ENCODE results near the gene EPX.
"Not testable (repeated sequence)": the region's sequence is repeated elsewhere in the genome, so short reads cannot be mapped to it uniquely, and the experiment has no call there.

The EPX gene, protein sequence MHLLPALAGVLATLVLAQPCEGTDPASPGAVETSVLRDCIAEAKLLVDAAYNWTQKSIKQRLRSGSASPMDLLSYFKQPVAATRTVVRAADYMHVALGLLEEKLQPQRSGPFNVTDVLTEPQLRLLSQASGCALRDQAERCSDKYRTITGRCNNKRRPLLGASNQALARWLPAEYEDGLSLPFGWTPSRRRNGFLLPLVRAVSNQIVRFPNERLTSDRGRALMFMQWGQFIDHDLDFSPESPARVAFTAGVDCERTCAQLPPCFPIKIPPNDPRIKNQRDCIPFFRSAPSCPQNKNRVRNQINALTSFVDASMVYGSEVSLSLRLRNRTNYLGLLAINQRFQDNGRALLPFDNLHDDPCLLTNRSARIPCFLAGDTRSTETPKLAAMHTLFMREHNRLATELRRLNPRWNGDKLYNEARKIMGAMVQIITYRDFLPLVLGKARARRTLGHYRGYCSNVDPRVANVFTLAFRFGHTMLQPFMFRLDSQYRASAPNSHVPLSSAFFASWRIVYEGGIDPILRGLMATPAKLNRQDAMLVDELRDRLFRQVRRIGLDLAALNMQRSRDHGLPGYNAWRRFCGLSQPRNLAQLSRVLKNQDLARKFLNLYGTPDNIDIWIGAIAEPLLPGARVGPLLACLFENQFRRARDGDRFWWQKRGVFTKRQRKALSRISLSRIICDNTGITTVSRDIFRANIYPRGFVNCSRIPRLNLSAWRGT

DNA sequence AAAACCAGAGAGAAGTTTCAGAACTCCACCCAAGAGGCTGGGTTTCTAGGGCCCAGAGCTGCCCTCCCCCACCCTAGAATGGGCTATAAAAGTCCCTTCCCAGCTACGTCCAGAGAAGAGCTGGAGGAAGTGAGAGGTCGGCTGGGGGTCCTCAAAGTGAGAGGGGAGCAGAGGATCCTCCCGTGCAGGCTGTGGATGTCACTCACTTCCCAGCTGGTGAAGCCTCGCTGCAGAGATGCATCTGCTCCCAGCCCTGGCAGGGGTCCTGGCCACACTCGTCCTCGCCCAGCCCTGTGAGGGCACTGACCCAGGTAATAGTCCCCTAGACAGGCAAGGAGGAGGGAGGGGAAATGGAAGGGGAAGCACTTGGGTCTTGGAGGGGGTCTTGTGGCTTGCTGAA, at the start of gene EPX:
Gene EPX (plus strand): TSS at position 115 of the 400 bp plus-strand sequence. CDS start 121 bp downstream, at position 236.
- no peak for DNase-seq (ENCODE audit: low read depth)

DNA sequence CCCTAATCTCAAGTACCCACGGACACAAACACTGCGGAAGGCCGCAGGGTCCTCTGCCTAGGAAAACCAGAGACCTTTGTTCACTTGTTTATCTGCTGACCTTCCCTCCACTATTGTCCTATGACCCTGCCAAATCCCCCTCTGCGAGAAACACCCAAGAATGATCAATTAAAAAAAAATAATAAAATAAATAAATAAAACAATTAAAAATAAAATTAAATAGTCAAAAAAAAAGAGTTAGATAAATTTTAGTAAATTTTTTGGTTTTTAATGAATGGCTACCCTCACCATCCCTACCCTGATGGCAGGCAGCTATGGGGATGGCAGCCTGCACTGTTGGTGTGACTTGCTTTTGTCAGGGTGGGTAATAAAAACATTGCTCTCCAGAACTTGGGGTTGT, 49.2 kb upstream of the EPX start:
- not testable (repeated sequence) for DNase-seq (ENCODE audit: low read depth)

DNA sequence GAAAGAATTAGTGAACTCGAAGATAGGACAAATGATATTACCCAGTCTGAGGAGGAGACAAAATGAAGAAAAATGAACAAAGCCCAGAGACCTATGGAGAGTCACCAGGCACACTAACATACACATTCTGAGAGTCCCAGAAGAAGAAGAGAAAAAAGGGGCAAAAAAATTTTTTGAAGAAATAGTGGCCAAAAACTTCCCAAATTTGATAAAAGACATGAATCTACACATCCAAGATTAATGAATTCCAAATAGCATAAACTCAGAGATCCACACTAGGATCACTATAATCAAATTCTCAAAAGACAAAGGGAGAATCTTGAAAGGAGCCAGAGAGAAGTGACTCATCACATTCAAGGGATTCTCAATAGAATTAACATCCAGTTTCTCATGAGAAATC, 47.7 kb upstream of the EPX start:
- no peak for DNase-seq (ENCODE audit: low read depth)

DNA sequence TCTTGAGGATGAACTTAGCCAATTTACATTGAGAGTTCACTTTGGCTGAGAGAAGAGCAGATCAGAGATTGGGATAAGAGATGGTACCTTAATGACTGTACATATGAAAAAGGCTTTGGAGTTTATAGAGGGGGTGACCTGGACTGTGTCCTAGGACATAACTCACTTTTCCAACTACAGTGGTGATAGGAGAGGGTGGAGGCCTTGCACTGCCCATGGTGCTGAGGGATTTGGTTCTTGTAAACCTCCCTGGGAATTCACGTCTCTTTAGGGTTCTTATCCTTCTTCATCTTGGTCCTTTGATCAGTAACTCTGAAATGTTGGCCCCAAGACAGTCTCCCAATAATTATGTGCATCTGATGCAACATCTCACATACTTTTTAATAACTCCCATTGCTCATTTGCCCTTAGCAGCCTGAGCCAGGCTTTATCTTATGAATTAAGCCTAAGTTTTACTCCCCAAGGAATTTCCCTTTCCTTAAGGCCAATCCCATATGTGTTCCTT, 44.5 kb upstream of the EPX start, which contains the start of gene OR4D1:
Gene OR4D1 (plus strand): TSS at position 455 of the 505 bp plus-strand sequence. CDS start 6,770 bp downstream, outside the sequence.
- no peak for DNase-seq (ENCODE audit: low read depth)

DNA sequence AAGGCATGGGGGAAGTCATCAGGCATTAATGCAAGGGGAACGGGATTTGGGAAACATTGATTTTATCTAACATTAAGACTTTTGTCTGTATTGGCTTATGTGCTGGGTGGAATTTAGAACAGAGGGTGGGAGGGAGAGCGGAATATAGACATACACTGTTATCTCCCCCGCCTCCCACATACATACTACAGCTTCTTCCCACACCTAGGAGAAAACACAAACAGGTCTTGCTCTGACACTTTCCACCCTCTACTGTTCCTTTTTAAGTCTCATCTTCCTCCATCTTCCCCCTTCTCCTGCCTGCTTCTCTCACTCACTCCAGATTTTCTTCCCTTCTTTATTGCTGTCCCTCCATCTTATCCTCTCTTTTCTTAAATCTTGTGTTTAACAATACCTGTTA, 43.9 kb upstream of the EPX start:
- no peak for DNase-seq (ENCODE audit: low read depth)

DNA sequence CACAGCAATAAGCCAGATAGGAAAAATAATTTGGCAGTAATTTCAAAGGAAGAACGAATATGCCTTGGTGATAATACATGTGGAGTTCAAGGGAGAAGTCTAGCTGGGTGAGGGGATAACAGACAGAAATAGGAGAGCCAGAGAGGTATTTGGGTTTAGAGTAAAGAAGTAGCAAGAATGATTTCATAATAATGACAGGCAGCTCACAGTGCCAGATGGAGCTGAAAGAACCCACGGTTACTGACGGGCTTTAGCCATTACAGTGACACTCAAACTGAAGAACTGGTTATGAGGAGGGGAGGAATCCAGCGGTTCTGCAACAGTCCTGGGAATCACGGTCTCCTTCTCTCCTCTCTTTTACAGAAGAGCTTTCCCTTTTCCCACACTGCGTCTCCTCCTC, 42.1 kb upstream of the EPX start:
- DNase-seq (ENCODE audit: low read depth) = no peak

DNA sequence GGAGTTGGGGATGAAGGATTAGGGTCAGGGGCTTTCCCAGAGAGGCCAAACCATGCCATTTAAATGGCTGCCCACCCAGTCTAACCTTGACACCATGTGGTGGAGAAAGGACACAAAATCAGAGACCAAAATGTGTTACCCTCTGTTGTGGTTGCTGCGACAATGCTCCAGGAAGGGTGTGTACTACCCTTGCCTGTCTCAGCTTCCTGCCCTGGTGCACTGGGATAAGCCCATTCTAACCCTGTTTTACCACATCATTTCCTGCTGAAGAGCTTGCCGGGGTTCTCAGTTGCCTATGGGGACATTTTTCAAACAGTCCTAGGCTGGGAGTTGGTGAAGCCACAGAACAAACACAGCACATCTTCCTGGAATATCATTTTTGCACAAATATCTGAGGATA, 39.5 kb upstream of the EPX start:
- DNase-seq (ENCODE audit: low read depth) = no peak

DNA sequence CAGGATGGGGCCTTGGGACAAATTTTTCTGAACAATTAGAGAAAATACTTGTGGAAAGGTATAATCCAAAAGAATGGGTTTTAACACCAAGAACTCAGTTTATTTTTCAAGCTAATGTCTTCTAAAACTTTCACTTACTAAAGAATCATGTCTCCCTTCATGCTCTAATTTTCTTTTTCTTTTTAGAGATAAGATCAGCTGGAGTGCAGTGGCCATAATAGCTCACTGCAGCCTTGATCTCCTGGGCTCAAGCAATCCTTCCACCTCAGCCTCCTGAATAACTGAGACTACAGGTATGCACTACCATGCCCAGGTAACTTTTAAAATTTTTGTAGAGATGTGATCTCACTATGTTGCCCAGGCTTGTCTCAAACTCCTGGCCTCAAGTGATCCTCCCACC, 38.9 kb upstream of the EPX start:
- DNase-seq (ENCODE audit: low read depth) = no peak

DNA sequence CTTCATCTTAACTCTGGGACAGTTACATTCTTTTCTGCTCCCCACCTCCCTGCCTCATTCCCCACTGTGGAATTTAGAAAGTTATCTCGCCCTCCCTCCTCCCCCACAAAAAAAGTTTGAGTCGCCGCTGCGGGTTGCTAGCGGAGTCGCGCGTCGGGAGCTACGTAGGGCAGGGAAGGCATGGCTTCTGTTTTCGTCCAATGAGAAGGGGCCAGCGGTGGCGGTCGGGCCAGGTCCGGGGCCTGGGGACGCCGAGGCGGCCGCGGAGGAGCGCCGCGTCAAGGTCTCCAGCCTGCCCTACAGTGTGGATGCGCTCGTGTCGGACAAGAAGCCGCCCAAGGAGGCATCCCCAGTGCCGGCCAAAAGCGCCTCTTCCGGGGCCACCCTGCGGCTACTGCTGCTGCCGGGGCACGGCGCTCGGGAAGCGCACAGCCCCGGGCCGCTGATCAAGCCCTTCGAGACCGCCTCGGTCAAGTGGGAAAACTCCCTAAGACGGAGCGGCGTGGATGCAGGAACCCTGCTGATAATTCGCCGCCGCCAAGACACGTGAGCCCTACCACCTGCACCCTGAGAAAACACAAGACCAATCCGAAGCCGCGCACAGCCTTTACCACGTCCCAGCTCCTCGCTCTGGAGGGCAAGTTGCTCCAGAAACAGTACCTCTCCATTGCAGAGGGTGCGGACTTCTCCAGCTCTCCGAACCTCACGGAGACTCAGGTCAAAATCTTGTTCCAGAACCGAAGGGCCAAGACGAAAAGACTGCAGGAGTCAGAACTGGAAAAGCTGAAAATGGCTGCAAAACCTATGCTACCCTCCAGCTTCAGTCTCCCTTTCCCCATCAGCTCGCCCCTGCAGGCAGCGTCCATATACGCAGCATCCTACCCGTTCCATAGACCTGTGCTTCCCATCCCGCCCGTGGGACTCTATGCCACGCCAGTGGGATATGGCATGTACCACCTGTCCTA, 35.4 kb upstream of the EPX start:
- peak; percentile 32 for DNase-seq (ENCODE audit: low read depth)

DNA sequence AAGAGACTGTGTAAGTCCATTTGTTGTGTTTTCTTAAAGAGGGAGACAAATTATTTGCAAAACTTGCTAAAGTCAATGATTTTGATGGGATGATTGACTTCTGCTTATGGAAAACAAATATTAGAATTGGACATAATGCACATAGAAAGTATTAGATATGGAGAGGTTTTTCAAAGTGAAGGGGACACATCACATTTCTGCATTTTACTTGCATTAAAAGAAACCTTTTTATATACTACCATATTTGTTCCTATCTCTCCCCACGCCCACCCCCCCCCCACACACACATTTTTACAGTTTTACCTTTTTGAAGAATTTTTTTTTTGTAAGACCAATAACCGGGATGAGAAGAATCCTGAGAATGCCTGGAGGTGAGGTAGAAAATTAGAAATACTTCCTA, 34.3 kb upstream of the EPX start:
- DNase-seq (ENCODE audit: low read depth) = no peak

DNA sequence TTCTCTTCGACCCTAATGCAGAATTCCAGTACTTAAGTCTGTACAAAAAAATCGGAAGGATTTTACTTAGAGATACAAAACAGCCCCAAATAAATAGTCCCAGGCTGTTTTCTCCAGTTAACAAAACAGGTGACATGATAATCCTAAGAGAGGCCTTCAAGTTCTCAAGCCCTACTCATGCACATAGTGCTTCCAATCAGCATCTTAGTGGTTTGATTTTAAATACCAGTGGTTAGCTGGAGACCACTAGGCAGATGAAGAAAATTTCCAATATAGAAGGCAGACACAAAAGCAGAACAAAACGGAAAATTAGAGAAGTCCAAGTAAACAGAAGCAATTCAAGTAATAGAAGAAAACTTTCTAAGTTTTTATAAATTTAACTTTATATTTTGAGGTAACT, 31.0 kb upstream of the EPX start:
- DNase-seq (ENCODE audit: low read depth) = no peak

DNA sequence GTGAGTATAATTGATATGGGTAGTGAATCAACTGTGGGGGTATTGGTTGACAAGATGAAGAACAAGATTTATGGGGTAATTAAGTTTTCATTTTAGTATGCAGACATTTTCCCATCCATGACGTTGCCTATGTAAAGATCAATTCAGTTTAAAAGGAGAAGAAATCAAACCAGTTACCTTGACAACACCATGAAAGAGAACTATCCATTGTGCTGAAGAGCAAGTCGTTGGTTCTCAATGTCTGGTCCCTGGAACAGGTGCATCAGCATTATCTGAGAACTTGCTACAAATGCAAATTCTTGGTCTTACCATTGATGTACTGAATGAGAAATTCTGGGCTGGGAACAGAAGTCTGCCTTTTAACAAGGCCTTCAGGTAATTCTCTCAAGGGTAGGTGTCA, 26.5 kb upstream of the EPX start:
- DNase-seq (ENCODE audit: low read depth) = no peak

DNA sequence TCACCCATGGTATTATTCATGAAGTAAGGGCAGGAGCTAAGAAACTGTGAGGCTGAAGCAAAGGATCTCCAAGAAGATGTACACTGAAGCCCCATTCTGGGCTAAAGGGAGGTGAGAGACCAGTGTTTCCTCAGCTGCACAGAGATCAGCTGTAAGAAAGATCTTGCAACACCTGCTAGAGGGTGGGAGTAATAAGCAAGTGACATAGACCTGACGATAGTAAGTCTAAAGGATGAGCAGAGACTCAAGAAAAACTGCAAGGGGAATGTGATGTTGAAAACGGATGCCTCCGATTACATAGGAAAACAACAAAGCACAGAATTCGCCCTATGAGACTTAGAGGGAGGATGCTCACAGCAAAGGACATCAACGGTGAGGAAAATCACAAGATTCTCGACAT, 25.8 kb upstream of the EPX start, which contains the start of gene OR4D2:
Gene OR4D2 (plus strand): TSS at position 301 of the 400 bp plus-strand sequence. CDS start 2,674 bp downstream, outside the sequence.
- DNase-seq (ENCODE audit: low read depth) = no peak

DNA sequence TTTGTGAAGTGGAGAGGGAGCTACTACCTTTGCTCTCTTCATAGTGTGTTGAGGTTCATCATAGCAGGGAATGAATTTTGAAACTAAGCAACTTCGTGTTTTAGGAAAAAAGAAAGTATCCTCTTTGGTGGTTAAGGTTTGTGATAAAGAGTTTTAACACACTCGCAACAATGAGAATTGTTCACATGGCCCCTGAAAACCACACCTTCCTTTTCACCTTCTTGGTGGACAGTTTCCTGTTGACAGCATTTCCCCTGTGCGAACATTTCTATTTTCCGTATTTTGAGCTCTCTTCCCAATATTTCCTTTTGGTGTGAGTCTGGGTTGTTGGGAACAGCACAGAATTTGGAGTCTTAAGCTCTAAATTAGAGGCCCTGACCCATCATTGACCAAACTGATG, 21.9 kb upstream of the EPX start:
- no peak for DNase-seq (ENCODE audit: low read depth)

DNA sequence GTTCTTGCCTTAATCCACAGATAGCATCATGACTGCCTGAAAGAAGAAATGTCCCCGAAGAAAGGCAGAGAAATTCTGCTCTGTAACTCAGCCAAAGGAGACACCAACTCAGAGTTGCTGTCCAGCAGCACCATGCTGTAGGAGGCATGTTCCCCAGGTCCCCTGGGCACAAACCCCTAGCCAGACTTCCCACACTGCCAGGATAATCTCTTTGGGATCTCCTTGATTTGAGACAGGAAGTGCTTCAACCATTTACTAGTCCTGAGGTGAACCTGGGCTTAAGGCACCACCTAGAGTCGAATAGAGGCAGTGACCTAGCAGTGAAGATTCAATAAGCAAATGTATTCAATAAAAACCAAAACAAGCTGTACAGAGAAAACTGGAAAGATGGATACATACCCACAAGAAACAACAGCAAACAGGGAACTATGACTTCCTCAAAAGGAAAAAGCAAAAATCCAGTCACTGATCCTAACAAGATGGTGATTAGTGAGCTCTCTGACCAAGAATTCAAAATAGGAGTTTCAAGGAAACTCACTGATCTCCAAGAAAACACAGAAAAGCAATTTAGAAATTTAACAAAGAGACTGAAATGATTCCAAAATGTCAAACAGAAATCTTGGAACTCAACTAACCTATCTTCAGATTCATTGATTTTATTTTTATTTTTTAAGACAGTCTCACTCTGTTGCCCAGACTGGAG, 20.0 kb upstream of the EPX start:
- DNase-seq (ENCODE audit: low read depth) = no peak

DNA sequence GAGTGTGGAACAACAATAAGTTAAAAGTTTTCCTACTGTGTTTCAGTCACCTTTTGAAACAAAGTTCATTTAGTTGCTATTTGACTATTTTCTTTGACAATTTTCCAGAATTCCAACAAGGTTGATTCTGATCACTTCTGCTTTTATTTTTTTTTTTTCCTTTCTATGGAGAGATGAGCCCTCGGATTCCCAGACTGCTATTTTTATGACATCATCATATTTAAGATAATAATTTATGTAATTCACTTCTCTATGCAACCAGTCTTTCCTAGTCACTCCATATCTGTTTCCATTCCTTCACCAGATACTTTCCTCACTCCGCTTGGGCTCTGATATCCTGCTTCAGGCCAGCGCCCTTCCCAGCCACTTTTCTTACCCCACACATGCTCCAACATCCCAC, 17.7 kb upstream of the EPX start:
- no peak for DNase-seq (ENCODE audit: low read depth)

DNA sequence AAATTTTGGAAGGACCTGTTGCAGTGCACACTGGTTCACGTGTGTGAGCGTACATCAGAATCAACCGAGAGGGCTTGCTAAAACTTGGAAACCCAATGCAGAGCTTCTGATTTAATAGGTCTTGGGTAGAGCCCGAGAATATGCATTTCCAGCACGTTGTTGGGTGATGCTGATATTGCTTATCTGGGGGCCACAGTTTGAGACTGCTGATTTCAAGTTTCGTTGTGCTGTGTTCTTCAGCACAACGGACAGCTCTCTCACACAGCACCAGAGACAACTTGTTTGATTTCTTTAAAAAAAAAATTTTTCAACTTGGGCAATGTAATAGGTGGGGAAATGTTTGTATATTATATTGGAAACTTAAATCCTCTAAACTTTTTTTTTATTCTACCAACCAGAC, 16.3 kb upstream of the EPX start:
- no peak for DNase-seq (ENCODE audit: low read depth)

DNA sequence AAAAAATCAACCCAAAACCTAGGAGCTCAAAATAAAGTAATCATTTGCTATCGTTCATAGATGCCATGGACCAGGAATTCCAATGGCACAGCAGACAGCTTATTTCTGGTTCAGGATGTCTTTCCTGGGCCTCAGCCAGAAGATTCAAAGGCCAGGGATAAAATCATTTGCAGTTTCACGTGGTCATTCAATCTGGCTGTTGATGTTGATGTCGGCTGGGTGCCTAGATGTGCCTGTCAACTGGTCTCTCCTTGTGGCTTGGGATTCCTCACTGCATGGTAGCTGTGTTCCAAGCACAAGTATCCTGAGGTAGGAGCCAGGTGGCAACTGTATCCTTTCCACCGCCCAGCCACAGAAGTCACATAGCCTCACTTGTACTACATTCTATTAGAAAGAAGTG, 10.7 kb upstream of the EPX start:
- DNase-seq (ENCODE audit: low read depth) = no peak

DNA sequence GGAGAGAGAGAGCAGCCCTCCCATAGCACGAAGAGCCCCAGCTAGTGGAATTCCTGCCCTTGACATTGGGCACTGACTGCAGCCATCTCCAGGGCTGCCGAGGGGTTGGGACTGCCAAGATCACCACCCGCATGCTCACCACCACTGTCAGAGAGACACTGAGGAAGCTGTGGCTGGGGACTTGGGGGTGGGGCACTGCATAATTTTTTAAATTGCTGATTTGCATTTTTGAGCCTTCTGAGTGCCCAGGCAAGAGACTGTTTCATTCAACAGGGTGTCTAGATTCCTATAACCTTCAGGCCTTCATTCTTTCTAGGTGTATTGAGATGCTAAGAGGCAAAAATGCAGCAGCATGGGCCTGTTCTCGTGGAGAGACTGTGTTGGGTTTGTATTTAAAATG, 9.0 kb upstream of the EPX start:
- DNase-seq (ENCODE audit: low read depth) = no peak

DNA sequence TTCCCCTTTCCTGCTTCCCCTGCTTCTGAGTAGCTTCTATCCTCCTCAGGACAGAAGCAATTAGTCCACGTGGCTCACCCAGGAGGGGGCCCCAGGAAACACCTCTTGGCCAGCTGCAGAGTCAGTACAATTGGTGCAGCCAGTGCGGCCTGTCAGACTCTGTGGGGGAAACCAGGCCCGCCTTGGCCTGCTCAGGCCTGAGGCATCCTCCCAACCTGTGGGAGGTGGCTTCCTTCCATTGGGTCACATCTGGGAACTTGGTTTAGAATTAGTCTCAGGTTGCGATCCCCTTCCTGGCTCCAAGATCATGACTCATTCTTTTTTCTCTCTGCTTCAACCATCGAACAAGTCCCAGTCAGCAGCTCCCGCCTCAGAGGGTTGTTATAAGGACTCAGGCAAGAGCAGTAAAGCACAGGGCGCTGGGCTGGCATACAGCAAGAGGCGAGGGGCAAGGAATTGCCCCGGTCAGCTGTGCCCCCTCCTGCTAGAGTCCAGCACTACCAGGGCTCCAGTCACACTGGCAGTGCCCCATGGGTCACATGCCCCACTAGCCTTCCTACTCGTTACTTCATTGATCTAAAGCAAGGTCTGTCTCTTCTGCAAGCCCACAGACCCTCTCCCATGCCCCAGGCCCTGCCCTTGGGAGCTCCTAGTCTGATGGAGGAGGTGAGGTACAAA, 8.1 kb upstream of the EPX start:
- no peak for DNase-seq (ENCODE audit: low read depth)

Measured in stimulated activated CD8-positive, alpha-beta memory T cell treated with anti-CD3 and anti-CD28 coated beads, Interleukin-15, amount 100 ng/mL, for 24 hours (primary cell).